AG09319 (cell line): ENCODE results near the gene LARP1.

Experiments
- DNase-seq: peaks from one replicate; pipeline ENCODE4 v3.0.0-alpha.2; 2010; ENCODE audit warnings: low read depth; ENCODE audit errors: extremely low read depth
- CTCF ChIP-seq: IDR thresholded peaks from 2 replicates; pipeline ENCODE4 v1.5.1; 2011; ENCODE audit warnings: low read depth, mild to moderate bottlenecking, inconsistent platforms, low read length, moderate library complexity

The LARP1 gene

GRCh38 chr5:154755361-154756008, at the start of gene LARP1:
LARP1 (plus strand) TSS chr5:154755377; CDS start chr5:154755758, 381 bp downstream.
- no peak for TF ChIP-seq CTCF
- no peak for DNase-seq

GRCh38 chr5:154706416-154706815, 48.8 kb upstream of the LARP1 start:
- TF ChIP-seq CTCF, result no peak
- DNase-seq, result no peak

- DNase-seq, result no peak
- TF ChIP-seq CTCF, result no peak
Observed at GRCh38 chr5:154707641-154708040, 47.5 kb upstream of the LARP1 start.

- no peak for DNase-seq
- no peak for TF ChIP-seq CTCF
Observed at GRCh38 chr5:154708207-154708606, 47.0 kb upstream of the LARP1 start.

GRCh38 chr5:154708846-154709245, 46.3 kb upstream of the LARP1 start:
- TF ChIP-seq CTCF, result no peak
- no peak for DNase-seq

GRCh38 chr5:154709368-154710305, 45.5 kb upstream of the LARP1 start:
- TF ChIP-seq CTCF, result no peak
- DNase-seq, result no peak
